ENCODE results near the gene AANAT. TPM values are rescaled to one million over a fixed set of nuclear protein-coding genes. Genes with fewer than 3 reads are reported as not detected.

AANAT gene
- total RNA-seq, 6 experiments from 2014 or later = 0.21 TPM; not detected in 5

GRCh38 chr17:76478730-76479514 lies 11.5 kb downstream of the AANAT start:
- DNase-seq = no peak
- no peaks in the 10 kb centered on the region; the same call in 1 of the 2 replicates for H3K27me3 Mint-ChIP-seq (ENCODE audit: insufficient read depth)
- no peak for TF ChIP-seq CTCF (IDR thresholded peaks at IDR 0.05)
- H3K27ac Mint-ChIP-seq = no peak overlapping the region
- H3K4me1 Mint-ChIP-seq (ENCODE audit: low read depth) = no peaks in the 10 kb centered on the region
- no peaks in the 10 kb centered on the region for H3K9me3 Mint-ChIP-seq
- H3K36me3 Mint-ChIP-seq (ENCODE audit: low read depth) = no peaks in the 10 kb centered on the region
- H3K4me3 Mint-ChIP-seq = no peak overlapping the region

- Mint-ChIP-seq H3K27me3 (ENCODE audit: insufficient read depth) (peaks cover 2% of the 10 kb centered on the region; the same call in 1 of the 2 replicates), H3K9me3 (no peaks in the 10 kb centered on the region), H3K36me3 (ENCODE audit: low read depth) (no peaks in the 10 kb centered on the region; the same call in 1 of the 2 replicates), H3K4me3 (no peak overlapping the region), H3K4me1 (ENCODE audit: low read depth) (no peaks in the 10 kb centered on the region), H3K27ac (no peak overlapping the region)
- DNase-seq = no peak
- no peak for TF ChIP-seq CTCF (IDR thresholded peaks at IDR 0.05)
Measured at GRCh38 chr17:76479515-76480060, 12.2 kb downstream of the AANAT start.

- Mint-ChIP-seq H3K4me3 (no peak overlapping the region), H3K4me1 (ENCODE audit: low read depth) (no peaks in the 10 kb centered on the region), H3K27me3 (ENCODE audit: insufficient read depth) (peaks cover 2% of the 10 kb centered on the region), H3K9me3 (no peaks in the 10 kb centered on the region), H3K36me3 (ENCODE audit: low read depth) (no peaks in the 10 kb centered on the region; the same call in 1 of the 2 replicates), H3K27ac (no peak overlapping the region)
- DNase-seq = no peak
- no peak for TF ChIP-seq CTCF (IDR thresholded peaks at IDR 0.05)
Measured at GRCh38 chr17:76480632-76481031, 13.2 kb downstream of the AANAT start.

- no peaks in the 10 kb centered on the region; the same call in 1 of the 2 replicates for H3K36me3 Mint-ChIP-seq (ENCODE audit: low read depth)
- H3K27me3 Mint-ChIP-seq (ENCODE audit: insufficient read depth) = peaks cover 2% of the 10 kb centered on the region
- H3K4me1 Mint-ChIP-seq (ENCODE audit: low read depth) = no peaks in the 10 kb centered on the region
- H3K9me3 Mint-ChIP-seq = no peaks in the 10 kb centered on the region
- H3K27ac Mint-ChIP-seq = no peak overlapping the region
- no peak for TF ChIP-seq CTCF (IDR thresholded peaks at IDR 0.05)
- no peak overlapping the region for H3K4me3 Mint-ChIP-seq
- DNase-seq = no peak
Measured at GRCh38 chr17:76481071-76481655, 13.8 kb downstream of the AANAT start.

GRCh38 chr17:76484228-76484725 lies 16.9 kb downstream of the AANAT start:
- H3K9me3 Mint-ChIP-seq = no peaks in the 10 kb centered on the region
- peaks cover 2% of the 10 kb centered on the region for H3K27me3 Mint-ChIP-seq (ENCODE audit: insufficient read depth)
- no peaks in the 10 kb centered on the region for H3K4me1 Mint-ChIP-seq (ENCODE audit: low read depth)
- no peak overlapping the region for H3K4me3 Mint-ChIP-seq
- no peak overlapping the region for H3K27ac Mint-ChIP-seq
- DNase-seq = no peak
- no peaks in the 10 kb centered on the region; the same call in 1 of the 2 replicates for H3K36me3 Mint-ChIP-seq (ENCODE audit: low read depth)
- no peak for TF ChIP-seq CTCF (IDR thresholded peaks at IDR 0.05)
